GM23338 (cell line): ENCODE measurements around the gene DIAPH3. TPM values are rescaled to one million over a fixed set of nuclear protein-coding genes. Genes with fewer than 3 reads are reported as not detected.

Experiments used
- ATAC-seq: fragments of 200-7000 bp; cut with Tn5 transposase; 3 replicates; pipeline ENCODE4 v1.9.1; 2020
- DNase-seq: peaks from one replicate; pipeline ENCODE4 v3.0.0-alpha.2; 2015; ENCODE audit warnings: low spot score
- H2AFZ ChIP-seq: fragments of 200-600 bp; sonication (generic); 2 replicates; pipeline ENCODE4 v1.8.0; 2016; ENCODE audit warnings: antibody characterized with exemption, mild to moderate bottlenecking, moderate library complexity
- H3F3A ChIP-seq: fragments of 200-600 bp; sonication (generic); replicated peaks from 2 replicates; pipeline ENCODE4 v1.8.0; 2017; ENCODE audit warnings: antibody characterized with exemption, mixed run types, low read depth
- H3K27ac ChIP-seq: fragments of 200-600 bp; sonication (generic); 2 replicates; pipeline ENCODE4 v1.6.1; 2016; ENCODE audit warnings: low read depth
- H3K27me3 ChIP-seq: fragments of 200-600 bp; sonication (generic); 2 replicates; pipeline ENCODE4 v1.8.0; 2016; ENCODE audit warnings: mild to moderate bottlenecking, mixed run types, moderate library complexity; ENCODE audit not compliant: insufficient read depth
- H3K36me3 ChIP-seq: fragments of 200-600 bp; sonication (generic); 2 replicates; pipeline ENCODE4 v1.8.0; 2016; ENCODE audit warnings: mild to moderate bottlenecking; ENCODE audit not compliant: insufficient read depth
- H3K4me1 ChIP-seq: fragments of 200-600 bp; sonication (generic); 2 replicates; pipeline ENCODE4 v1.8.0; 2016; ENCODE audit warnings: mild to moderate bottlenecking, moderate library complexity; ENCODE audit not compliant: insufficient read depth
- H3K4me2 ChIP-seq: fragments of 200-600 bp; sonication (generic); 2 replicates; pipeline ENCODE4 v1.7.1; 2017; ENCODE audit warnings: mixed run types
- H3K4me3 ChIP-seq: fragments of 200-600 bp; sonication (generic); 2 replicates; pipeline ENCODE4 v1.6.1; 2016; ENCODE audit warnings: mixed run types
- H3K79me2 ChIP-seq: fragments of 200-600 bp; sonication (generic); replicated peaks from 2 replicates; pipeline ENCODE4 v1.8.0; 2017; ENCODE audit warnings: mild to moderate bottlenecking; ENCODE audit not compliant: insufficient read depth
- H3K9me2 ChIP-seq: fragments of 200-600 bp; sonication (generic); 2 replicates; pipeline ENCODE4 v1.8.0; 2017; ENCODE audit not compliant: insufficient read depth
- H4K20me1 ChIP-seq: fragments of 200-600 bp; sonication (generic); replicated peaks from 2 replicates; pipeline ENCODE4 v1.8.0; 2017; ENCODE audit warnings: mild to moderate bottlenecking; ENCODE audit not compliant: insufficient read depth
- H3K27ac Mint-ChIP-seq: 2 replicates; pipeline ENCODE4 v1.8.0; 2020; ENCODE audit warnings: inconsistent platforms, mild to moderate bottlenecking, moderate library complexity, mixed read lengths
- H3K27me3 Mint-ChIP-seq: 3 replicates; pipeline ENCODE4 v1.8.0; 2022; ENCODE audit warnings: low read depth, mild to moderate bottlenecking, moderate library complexity, mixed read lengths, inconsistent platforms; ENCODE audit not compliant: insufficient read depth, poor library complexity
- H3K36me3 Mint-ChIP-seq: 3 replicates; pipeline ENCODE4 v1.8.0; 2021; ENCODE audit warnings: low read depth, mild to moderate bottlenecking, inconsistent platforms, moderate library complexity, mixed read lengths
- H3K4me1 Mint-ChIP-seq: 3 replicates; pipeline ENCODE4 v1.8.0; 2020; ENCODE audit warnings: mild to moderate bottlenecking, inconsistent platforms, mixed read lengths
- H3K4me3 Mint-ChIP-seq: 3 replicates; pipeline ENCODE4 v1.8.0; 2021; ENCODE audit warnings: moderate library complexity, mild to moderate bottlenecking, inconsistent platforms, mixed read lengths
- H3K9me3 Mint-ChIP-seq: 3 replicates; pipeline ENCODE4 v1.8.0; 2020; ENCODE audit warnings: moderate library complexity, mild to moderate bottlenecking, inconsistent platforms, mixed read lengths
- ETS1 ChIP-seq: IDR thresholded peaks from 2 replicates; pipeline ENCODE4 v1.6.1; 2016; ENCODE audit warnings: antibody characterized with exemption
- EZH2 ChIP-seq: fragments of 200-600 bp; sonication (generic); IDR thresholded peaks from one replicate; pipeline ENCODE4 v1.8.0; 2017; ENCODE audit warnings: antibody characterized with exemption, mild to moderate bottlenecking, low read depth; ENCODE audit not compliant: unreplicated experiment
- NANOG ChIP-seq: IDR thresholded peaks from 2 replicates; pipeline ENCODE4 v1.6.1; 2016; ENCODE audit warnings: antibody characterized with exemption, borderline replicate concordance
- POLR2AphosphoS5 ChIP-seq: IDR thresholded peaks from 2 replicates; pipeline ENCODE4 v1.6.1; 2016; ENCODE audit warnings: antibody characterized with exemption, low read depth
- REST ChIP-seq: IDR thresholded peaks from one replicate; pipeline ENCODE4 v1.6.1; 2018; ENCODE audit warnings: antibody characterized with exemption; ENCODE audit not compliant: unreplicated experiment
- STAT1 ChIP-seq: IDR thresholded peaks from one replicate; pipeline ENCODE4 v1.6.1; 2016; ENCODE audit warnings: antibody characterized with exemption; ENCODE audit not compliant: unreplicated experiment
- ZNF114 ChIP-seq: fragments of 250-450 bp; sonication (Bioruptor Pico); IDR thresholded peaks from 2 replicates; pipeline ENCODE4 v1.5.0; 2020; ENCODE audit warnings: mild to moderate bottlenecking, moderate library complexity
- polyA plus RNA-seq: library from polyadenylated mRNA; unstranded; fragments of >200 nt; fragmentation: Nextera tagmentation; extraction: Ambion mirVana; gene quantifications from 2 replicates; pipeline ENCODE4 v1.2.1, GENCODE V29; 2016
- total RNA-seq: library from RNA; depleted of rRNA; stranded (reverse); fragments of >200 nt; shearing (Covaris generic); gene quantifications from 2 replicates; pipeline ENCODE4 v1.2.3, GENCODE V29; 2014
- TF ChIP-seq, protein P1 (sequence below): fragments of 250-450 bp; sonication (Bioruptor Pico); IDR thresholded peaks from 2 replicates; pipeline ENCODE4 v1.5.0; 2020; ENCODE audit warnings: mild to moderate bottlenecking, moderate library complexity
- TF ChIP-seq, protein P2 (sequence below), 2 experiments: fragments of 200-600 bp in 1 of 2; sonication (generic) in 1 of 2; conservative IDR thresholded peaks; 2 replicates each; pipeline versions ENCODE4 v1.5.1 to v1.6.1; 2016 to 2017; ENCODE audit warnings: antibody characterized with exemption in 2 of 2, low read depth in 2 of 2, mild to moderate bottlenecking in 2 of 2, moderate library complexity in 1 of 2

The DIAPH3 gene
- total and polyA plus RNA-seq, 2 experiments from 2014 or later, result 23.4 to 30.2 TPM

GRCh38 chr13:59689057-59689456, 474.7 kb downstream of the DIAPH3 start:
- Histone ChIP-seq H3K27me3 (no peaks in the 10 kb centered on the region), H2AFZ (no peak overlapping the region), H4K20me1 (no peaks in the 10 kb centered on the region), H3K79me2 (no peaks in the 10 kb centered on the region), H3F3A (no peaks in the 10 kb centered on the region), H3K36me3 (no peaks in the 10 kb centered on the region), H3K4me2 (peak overlapping the region; percentile 16; the same call in 1 of the 2 replicates), H3K9me2 (no peaks in the 10 kb centered on the region), H3K27ac (peak overlapping the region; percentile 62), H3K4me3 (no peak overlapping the region), H3K4me1 (peaks cover 55% of the 10 kb centered on the region)
- Mint-ChIP-seq H3K27ac (no peak overlapping the region; the same call in 1 of the 2 replicates), H3K27me3 (peaks cover 2% of the 10 kb centered on the region), H3K4me3 (no peak overlapping the region), H3K4me1 (peaks cover 56% of the 10 kb centered on the region), H3K36me3 (no peaks in the 10 kb centered on the region), H3K9me3 (no peaks in the 10 kb centered on the region)
- DNase-seq (peak; percentile 68), ATAC-seq (peak; percentile 97)
- TF ChIP-seq POLR2AphosphoS5 (no peak), NANOG (peak; percentile 19; the same call in 1 of the 2 replicates), ETS1 (no peak), STAT1 (no peak), EZH2 (no peak), ZNF114 (peak; percentile 84; the same call in 1 of the 2 replicates), REST (no peak)
- TF ChIP-seq, protein P1, sequence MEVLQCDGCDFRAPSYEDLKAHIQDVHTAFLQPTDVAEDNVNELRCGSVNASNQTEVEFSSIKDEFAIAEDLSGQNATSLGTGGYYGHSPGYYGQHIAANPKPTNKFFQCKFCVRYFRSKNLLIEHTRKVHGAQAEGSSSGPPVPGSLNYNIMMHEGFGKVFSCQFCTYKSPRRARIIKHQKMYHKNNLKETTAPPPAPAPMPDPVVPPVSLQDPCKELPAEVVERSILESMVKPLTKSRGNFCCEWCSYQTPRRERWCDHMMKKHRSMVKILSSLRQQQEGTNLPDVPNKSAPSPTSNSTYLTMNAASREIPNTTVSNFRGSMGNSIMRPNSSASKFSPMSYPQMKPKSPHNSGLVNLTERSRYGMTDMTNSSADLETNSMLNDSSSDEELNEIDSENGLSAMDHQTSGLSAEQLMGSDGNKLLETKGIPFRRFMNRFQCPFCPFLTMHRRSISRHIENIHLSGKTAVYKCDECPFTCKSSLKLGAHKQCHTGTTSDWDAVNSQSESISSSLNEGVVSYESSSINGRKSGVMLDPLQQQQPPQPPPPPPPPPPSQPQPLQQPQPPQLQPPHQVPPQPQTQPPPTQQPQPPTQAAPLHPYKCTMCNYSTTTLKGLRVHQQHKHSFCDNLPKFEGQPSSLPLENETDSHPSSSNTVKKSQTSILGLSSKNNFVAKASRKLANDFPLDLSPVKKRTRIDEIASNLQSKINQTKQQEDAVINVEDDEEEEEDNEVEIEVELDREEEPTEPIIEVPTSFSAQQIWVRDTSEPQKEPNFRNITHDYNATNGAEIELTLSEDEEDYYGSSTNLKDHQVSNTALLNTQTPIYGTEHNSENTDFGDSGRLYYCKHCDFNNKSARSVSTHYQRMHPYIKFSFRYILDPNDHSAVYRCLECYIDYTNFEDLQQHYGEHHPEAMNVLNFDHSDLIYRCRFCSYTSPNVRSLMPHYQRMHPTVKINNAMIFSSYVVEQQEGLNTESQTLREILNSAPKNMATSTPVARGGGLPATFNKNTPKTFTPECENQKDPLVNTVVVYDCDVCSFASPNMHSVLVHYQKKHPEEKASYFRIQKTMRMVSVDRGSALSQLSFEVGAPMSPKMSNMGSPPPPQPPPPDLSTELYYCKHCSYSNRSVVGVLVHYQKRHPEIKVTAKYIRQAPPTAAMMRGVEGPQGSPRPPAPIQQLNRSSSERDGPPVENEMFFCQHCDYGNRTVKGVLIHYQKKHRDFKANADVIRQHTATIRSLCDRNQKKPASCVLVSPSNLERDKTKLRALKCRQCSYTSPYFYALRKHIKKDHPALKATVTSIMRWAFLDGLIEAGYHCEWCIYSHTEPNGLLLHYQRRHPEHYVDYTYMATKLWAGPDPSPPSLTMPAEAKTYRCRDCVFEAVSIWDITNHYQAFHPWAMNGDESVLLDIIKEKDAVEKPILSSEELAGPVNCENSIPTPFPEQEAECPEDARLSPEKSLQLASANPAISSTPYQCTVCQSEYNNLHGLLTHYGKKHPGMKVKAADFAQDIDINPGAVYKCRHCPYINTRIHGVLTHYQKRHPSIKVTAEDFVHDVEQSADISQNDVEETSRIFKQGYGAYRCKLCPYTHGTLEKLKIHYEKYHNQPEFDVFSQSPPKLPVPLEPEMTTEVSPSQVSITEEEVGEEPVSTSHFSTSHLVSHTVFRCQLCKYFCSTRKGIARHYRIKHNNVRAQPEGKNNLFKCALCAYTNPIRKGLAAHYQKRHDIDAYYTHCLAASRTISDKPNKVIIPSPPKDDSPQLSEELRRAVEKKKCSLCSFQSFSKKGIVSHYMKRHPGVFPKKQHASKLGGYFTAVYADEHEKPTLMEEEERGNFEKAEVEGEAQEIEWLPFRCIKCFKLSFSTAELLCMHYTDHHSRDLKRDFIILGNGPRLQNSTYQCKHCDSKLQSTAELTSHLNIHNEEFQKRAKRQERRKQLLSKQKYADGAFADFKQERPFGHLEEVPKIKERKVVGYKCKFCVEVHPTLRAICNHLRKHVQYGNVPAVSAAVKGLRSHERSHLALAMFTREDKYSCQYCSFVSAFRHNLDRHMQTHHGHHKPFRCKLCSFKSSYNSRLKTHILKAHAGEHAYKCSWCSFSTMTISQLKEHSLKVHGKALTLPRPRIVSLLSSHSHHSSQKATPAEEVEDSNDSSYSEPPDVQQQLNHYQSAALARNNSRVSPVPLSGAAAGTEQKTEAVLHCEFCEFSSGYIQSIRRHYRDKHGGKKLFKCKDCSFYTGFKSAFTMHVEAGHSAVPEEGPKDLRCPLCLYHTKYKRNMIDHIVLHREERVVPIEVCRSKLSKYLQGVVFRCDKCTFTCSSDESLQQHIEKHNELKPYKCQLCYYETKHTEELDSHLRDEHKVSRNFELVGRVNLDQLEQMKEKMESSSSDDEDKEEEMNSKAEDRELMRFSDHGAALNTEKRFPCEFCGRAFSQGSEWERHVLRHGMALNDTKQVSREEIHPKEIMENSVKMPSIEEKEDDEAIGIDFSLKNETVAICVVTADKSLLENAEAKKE (CRISPR knock-in tag), result peak; percentile 97
- TF ChIP-seq, protein P2, sequence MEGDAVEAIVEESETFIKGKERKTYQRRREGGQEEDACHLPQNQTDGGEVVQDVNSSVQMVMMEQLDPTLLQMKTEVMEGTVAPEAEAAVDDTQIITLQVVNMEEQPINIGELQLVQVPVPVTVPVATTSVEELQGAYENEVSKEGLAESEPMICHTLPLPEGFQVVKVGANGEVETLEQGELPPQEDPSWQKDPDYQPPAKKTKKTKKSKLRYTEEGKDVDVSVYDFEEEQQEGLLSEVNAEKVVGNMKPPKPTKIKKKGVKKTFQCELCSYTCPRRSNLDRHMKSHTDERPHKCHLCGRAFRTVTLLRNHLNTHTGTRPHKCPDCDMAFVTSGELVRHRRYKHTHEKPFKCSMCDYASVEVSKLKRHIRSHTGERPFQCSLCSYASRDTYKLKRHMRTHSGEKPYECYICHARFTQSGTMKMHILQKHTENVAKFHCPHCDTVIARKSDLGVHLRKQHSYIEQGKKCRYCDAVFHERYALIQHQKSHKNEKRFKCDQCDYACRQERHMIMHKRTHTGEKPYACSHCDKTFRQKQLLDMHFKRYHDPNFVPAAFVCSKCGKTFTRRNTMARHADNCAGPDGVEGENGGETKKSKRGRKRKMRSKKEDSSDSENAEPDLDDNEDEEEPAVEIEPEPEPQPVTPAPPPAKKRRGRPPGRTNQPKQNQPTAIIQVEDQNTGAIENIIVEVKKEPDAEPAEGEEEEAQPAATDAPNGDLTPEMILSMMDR (conservative IDR thresholded peaks at IDR 0.05; ENCODE audit: low read depth in 2 of 2), result no peak
